Kidney (tissue), 14 donors: ENCODE data around the gene SLC7A5. TPM values are rescaled to one million over a fixed set of nuclear protein-coding genes. Genes with fewer than 3 reads are reported as not detected.

Experiments
- DNase-seq, 5 donors: peaks; one replicate each; pipeline ENCODE4 v3.0.0-alpha.2; 2013 to 2020
- FAIRE-seq: peaks from 2 replicates; lab custom pipeline; 2012; peaks lifted over from hg19 to GRCh38; lab: Jason Lieb, UNC
- H3K27ac ChIP-seq, 2 donors: one replicate each; pipeline ENCODE4 v1.7.0; 2013; ENCODE audit warnings: low read depth in 2 of 2, low read length in 2 of 2, inconsistent platforms in 1 of 2
- H3K27me3 ChIP-seq: one replicate; pipeline ENCODE4 v1.7.1; 2013; ENCODE audit warnings: low read length, inconsistent platforms; ENCODE audit not compliant: control insufficient read depth, insufficient read depth
- H3K36me3 ChIP-seq, 3 donors: one replicate each; pipeline versions ENCODE4 v1.7.0 to v1.7.1; 2013; ENCODE audit warnings: low read length in 3 of 3, control low read depth in 1 of 3, inconsistent platforms in 1 of 3; ENCODE audit not compliant: insufficient read depth in 3 of 3, control insufficient read depth in 2 of 3
- H3K4me1 ChIP-seq, 3 donors: one replicate each; pipeline versions ENCODE4 v1.7.0 to v1.7.1; 2013; ENCODE audit warnings: low read length in 3 of 3, inconsistent platforms in 1 of 3, low read depth in 1 of 3; ENCODE audit not compliant: control insufficient read depth in 2 of 3, insufficient read depth in 2 of 3
- H3K4me3 ChIP-seq, 3 donors: one replicate each; pipeline versions ENCODE4 v1.7.0 to v1.8.1; 2013; ENCODE audit warnings: low read length in 3 of 3, control low read depth in 1 of 3, inconsistent platforms in 1 of 3
- H3K9ac ChIP-seq, 3 donors: one replicate each; pipeline versions ENCODE4 v1.7.0 to v1.7.1; 2013; ENCODE audit warnings: low read length in 3 of 3, control low read depth in 1 of 3, inconsistent platforms in 1 of 3
- H3K9me3 ChIP-seq, 3 donors: one replicate each; pipeline versions ENCODE4 v1.7.0 to v1.7.1; 2013; ENCODE audit warnings: low read length in 3 of 3, control low read depth in 1 of 3, inconsistent platforms in 1 of 3; ENCODE audit not compliant: control insufficient read depth in 2 of 3, insufficient read depth in 1 of 3
- intact Hi-C: fragments of 100-400 bp; cut with DNase I; formaldehyde crosslinking; loops from one replicate; pipeline ENCODE4 v1.11.1; 2022
- polyA plus RNA-seq: library from polyadenylated mRNA; stranded (reverse); fragments of 350-450 nt; fragmentation: Illumina TruSeq; extraction: RNeasy Lipid Tissue Mini Kit (QIAGEN cat#74804); gene quantifications from one replicate; pipeline ENCODE4 v1.2.3, GENCODE V29; 2014; ENCODE audit warnings: low read depth, low replicate concordance; ENCODE audit not compliant: insufficient read depth
- total RNA-seq: library from RNA; stranded (reverse); fragmentation: NEBNext Ultra II Directional; extraction: Animal tissue kit (Norgen Biotek cat#: 25700); gene quantifications from one replicate; pipeline ENCODE4 v1.2.1, GENCODE V29; 2021
- TF ChIP-seq, protein P1 (sequence below): IDR thresholded peaks from 3 replicates; pipeline ENCODE4 v1.5.1; 2012; ENCODE audit warnings: mild to moderate bottlenecking, moderate library complexity, borderline replicate concordance; ENCODE audit not compliant: insufficient read depth; ENCODE audit errors: extremely low read depth
- donor health status: control.
- donor health status: control.
- donor health status: control.
- donor health status: control.
- donor health status: control.
- donor health status: DM: yes; HTN: yes; CAD: no.
- donor health status: Normal renal cell carcinoma (clear cell type).

The SLC7A5 gene
- total and polyA plus RNA-seq, 2 donors from 2014 or later: 17.0 to 18.7 TPM

DNA sequence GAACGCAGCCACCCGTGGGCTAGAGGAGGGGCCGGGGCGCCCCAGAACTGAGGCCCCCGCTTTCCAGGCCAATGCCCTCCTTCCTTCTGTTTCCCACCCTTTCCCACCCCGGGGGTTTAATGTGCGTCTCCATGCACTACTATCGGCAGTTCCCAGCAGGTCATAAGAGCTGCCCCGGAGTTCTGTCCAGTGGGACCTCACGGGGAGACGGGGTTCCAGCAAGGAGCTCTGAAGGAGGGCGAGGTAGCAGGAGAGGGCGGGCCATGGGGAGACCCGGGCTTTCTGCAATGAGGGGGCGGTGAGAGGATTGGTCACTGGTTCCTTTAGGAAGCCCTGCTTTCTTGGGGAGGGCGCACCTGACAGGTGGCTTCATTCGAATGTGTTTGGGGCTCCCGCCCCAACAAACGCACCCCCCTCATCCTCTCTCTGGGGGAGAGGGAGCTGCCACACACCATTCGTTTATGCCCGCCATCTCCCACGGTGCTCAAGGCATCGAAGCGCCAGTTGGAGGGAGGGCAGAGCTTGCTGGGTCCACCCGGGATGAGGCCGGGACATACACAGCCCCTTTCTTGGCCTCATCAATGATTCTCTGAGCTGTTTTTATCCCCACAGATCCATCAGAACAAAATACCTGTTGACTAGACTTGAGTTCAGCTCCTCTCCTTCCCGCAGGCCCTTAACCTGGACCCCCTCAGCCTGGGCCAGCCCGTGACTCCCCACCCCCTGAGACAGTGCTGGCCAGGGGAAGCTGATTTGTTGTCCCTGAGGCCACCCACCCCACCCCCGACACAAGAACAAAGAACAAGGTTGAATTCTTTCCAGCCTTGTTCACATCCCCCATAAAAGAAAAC lies 44.1 kb downstream of the SLC7A5 start:
- Histone ChIP-seq H3K27ac (no peak overlapping the region), H3K4me1 (no peaks in the 10 kb centered on the region), H3K27me3 (no peaks in the 10 kb centered on the region), H3K36me3 (no peaks in the 10 kb centered on the region), H3K4me3 (no peak overlapping the region), H3K9ac (no peak overlapping the region), H3K9me3 (no peaks in the 10 kb centered on the region)
- TF ChIP-seq, protein P1, sequence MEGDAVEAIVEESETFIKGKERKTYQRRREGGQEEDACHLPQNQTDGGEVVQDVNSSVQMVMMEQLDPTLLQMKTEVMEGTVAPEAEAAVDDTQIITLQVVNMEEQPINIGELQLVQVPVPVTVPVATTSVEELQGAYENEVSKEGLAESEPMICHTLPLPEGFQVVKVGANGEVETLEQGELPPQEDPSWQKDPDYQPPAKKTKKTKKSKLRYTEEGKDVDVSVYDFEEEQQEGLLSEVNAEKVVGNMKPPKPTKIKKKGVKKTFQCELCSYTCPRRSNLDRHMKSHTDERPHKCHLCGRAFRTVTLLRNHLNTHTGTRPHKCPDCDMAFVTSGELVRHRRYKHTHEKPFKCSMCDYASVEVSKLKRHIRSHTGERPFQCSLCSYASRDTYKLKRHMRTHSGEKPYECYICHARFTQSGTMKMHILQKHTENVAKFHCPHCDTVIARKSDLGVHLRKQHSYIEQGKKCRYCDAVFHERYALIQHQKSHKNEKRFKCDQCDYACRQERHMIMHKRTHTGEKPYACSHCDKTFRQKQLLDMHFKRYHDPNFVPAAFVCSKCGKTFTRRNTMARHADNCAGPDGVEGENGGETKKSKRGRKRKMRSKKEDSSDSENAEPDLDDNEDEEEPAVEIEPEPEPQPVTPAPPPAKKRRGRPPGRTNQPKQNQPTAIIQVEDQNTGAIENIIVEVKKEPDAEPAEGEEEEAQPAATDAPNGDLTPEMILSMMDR: no peak
- no peak for FAIRE-seq
- DNase-seq: no peak
- intact Hi-C loops: no loop called here

DNA sequence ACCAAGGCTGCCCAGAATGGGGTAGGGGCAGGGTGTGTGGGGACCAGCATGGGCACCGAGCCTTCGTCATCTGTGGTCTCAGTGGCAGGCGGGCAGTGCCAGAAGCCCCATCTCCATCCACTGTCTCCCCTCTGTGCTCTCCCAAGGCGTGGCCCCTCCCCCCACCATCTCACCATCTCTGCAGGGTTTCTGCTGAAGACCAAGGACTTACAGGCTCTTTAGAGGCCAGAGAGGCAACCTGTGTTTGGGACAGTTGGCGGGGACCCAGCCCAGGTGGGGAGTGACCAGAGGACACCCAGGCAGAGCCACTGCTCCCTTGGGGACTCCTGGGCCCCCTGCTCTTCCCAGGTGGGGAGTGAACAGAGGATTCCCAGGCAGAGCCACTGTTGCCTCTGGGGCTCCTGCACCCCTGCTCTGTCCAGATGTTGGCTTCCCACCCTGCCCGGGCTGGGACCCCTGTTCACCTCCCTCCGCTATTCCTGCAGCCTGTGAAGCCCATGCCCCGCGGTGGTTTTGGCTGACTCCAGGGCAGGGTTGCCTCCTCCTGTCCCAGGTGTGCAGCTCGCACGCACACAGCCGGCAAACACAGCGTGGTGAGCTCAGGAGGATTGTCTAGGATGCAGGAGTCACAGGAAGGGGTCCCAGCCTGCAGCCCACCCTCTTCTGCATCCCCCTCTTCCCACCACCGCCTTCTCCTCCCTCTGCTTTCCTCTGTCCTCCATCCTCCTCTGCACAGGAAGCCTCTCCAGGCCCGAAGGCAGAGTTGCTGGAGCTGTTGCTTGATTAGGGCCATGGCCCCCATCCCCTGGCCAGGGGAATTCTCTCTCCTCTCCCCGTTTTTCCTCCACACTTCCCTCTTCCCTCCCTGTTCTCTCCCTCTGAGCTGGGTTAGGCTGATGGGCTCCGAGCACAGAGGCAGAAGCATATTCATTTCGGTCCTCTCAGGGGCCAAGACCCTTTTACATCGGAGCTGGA lies 45.0 kb downstream of the SLC7A5 start:
- Histone ChIP-seq H3K4me1 (no peaks in the 10 kb centered on the region), H3K27me3 (no peaks in the 10 kb centered on the region), H3K9ac (no peak overlapping the region), H3K36me3 (no peaks in the 10 kb centered on the region), H3K27ac (no peak overlapping the region), H3K9me3 (no peaks in the 10 kb centered on the region), H3K4me3 (no peak overlapping the region)
- DNase-seq (peak in 1 of 5 donors; percentile 50), FAIRE-seq (no peak)
- TF ChIP-seq, protein P1: no peak
- intact Hi-C loops: no loop called here

DNA sequence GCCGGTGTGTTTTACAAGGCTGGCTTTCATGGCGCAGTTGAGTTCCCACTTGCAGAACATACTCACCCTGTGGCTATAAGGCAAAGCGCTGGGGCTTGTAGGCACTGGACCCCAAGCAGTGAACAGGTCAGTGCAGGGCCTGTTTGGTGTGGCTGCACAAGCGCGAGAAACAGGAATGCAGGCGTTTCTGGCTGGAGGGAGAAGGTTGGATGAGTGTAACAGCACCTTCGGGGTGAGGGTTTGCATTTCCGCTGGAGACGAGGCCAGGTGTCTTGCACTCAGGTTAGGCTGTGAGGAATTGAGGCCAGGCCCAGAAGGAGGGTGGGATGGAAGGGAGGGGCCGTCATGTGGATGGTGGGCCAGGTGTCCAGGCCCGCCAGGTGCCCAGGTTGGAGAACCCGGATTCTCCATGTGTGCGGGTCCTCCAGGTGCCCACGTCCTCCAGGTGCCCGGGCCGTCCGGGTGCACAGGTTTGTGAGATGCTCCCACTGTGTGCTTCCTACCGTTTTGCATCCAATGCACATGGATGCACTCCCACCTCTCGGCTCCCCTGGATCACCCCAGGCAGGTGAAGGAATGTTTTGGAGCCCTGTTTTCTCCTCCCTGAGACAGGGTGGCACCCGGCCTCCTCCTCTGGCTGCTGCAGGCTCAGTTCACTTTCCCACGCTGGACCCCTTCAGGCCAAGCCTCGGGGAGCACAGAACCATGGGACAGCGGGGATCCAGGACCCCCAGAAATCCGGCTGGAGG lies 46.0 kb downstream of the SLC7A5 start:
- DNase-seq (peak in 3 of 5 donors; percentile 40 to 59 (median 52)), FAIRE-seq (no peak)
- Histone ChIP-seq H3K27me3 (no peaks in the 10 kb centered on the region), H3K4me1 (no peaks in the 10 kb centered on the region), H3K9me3 (no peaks in the 10 kb centered on the region), H3K9ac (no peak overlapping the region), H3K27ac (no peak overlapping the region), H3K4me3 (no peak overlapping the region), H3K36me3 (no peaks in the 10 kb centered on the region)
- intact Hi-C loops: no loop called here
- TF ChIP-seq, protein P1: no peak
